Endothelial cell of umbilical vein (primary cell): ENCODE measurements around the gene ZNF778.

Experiments used
- POLR2AphosphoS5 ChIP-seq: IDR thresholded peaks from 2 replicates; pipeline ENCODE4 v1.6.1; 2012; ENCODE audit warnings: low read depth, mild to moderate bottlenecking, control low read depth, low read length, moderate library complexity; ENCODE audit not compliant: insufficient read depth
- TF ChIP-seq, protein P1 (sequence below), 2 donors: IDR thresholded peaks; 1 replicate in 1 of 2; 2 replicates in 1 of 2; pipeline ENCODE4 v1.5.1; 2011; ENCODE audit warnings: low read length in 2 of 2, mild to moderate bottlenecking in 2 of 2, moderate library complexity in 2 of 2, control low read depth in 1 of 2, inconsistent platforms in 1 of 2, low read depth in 1 of 2; ENCODE audit not compliant: insufficient read depth in 1 of 2; ENCODE audit errors: extremely low read depth in 1 of 2

DNA sequence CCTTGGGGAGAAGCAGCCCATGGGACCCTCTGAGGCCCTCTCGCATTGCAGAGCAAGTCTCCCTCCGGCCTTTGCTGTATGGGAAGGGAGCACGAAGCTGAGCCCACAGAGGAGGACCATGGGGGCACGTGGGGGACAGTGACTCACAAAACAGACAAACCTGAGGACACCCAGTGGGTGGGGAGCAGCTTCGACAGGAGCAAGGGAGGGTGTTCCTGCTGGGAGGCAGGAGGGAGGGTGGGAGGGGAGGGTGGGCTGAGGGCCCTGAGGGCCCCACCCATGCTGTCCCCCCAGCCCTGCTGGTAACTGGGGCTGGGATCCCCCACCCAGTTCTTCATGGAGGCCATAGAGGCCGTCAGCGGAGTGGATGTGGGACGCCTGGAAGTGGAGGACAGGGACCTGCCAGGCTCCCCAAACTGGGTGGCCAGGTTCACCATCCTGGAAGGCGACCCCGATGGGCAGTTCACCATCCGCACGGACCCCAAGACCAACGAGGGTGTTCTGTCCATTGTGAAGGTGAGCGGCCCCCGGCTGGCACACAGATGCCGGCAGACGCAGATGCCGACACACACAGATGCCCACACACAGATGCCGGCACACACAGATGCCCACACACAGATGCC is 29.6 kb upstream of the ZNF778 start:
- TF ChIP-seq, protein P1, sequence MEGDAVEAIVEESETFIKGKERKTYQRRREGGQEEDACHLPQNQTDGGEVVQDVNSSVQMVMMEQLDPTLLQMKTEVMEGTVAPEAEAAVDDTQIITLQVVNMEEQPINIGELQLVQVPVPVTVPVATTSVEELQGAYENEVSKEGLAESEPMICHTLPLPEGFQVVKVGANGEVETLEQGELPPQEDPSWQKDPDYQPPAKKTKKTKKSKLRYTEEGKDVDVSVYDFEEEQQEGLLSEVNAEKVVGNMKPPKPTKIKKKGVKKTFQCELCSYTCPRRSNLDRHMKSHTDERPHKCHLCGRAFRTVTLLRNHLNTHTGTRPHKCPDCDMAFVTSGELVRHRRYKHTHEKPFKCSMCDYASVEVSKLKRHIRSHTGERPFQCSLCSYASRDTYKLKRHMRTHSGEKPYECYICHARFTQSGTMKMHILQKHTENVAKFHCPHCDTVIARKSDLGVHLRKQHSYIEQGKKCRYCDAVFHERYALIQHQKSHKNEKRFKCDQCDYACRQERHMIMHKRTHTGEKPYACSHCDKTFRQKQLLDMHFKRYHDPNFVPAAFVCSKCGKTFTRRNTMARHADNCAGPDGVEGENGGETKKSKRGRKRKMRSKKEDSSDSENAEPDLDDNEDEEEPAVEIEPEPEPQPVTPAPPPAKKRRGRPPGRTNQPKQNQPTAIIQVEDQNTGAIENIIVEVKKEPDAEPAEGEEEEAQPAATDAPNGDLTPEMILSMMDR (IDR thresholded peaks at IDR 0.05; ENCODE audit: extremely low read depth in 1 of 2, insufficient read depth in 1 of 2, low read depth in 1 of 2, low read length in 2 of 2): no peak
- no peak for TF ChIP-seq POLR2AphosphoS5
